Skeletal muscle tissue (tissue), 2 donors: ENCODE measurements around the gene ARMH4. TPM values are rescaled to one million over a fixed set of nuclear protein-coding genes. Genes with fewer than 3 reads are reported as not detected.

Experiments
- small RNA-seq: library from RNA; depleted of rRNA; stranded (forward); fragments of <200 nt; gene quantifications from one replicate; pipeline ENCODE3, GENCODE V24; 2014
- total RNA-seq: library from RNA; depleted of rRNA; stranded (reverse); fragments of >200 nt; gene quantifications from one replicate; pipeline ENCODE4 v1.2.3, GENCODE V29; 2014

Gene ARMH4
- total RNA-seq, 1 donor from 2014 or later: 6.8 TPM

Small RNA genes within 50 kb of the gene (small RNA-seq; reads per million reads assigned to genes)
- gene RN7SL598P: not detected

Other genes with a start within 250 kb of the ARMH4 start
- gene ACTR10, start 47.9 kb upstream of the ARMH4 start, total RNA-seq: 62.6 TPM
- 39.1 TPM for gene PSMA3, start 92.6 kb upstream of the ARMH4 start, total RNA-seq
- gene ARID4A, start 146.3 kb upstream of the ARMH4 start, total RNA-seq: 17.7 TPM
- not detected for gene TOMM20L, start 243.7 kb upstream of the ARMH4 start, total RNA-seq